GM23248 (cell line): ENCODE results near the gene STAG3. TPM values are rescaled to one million over a fixed set of nuclear protein-coding genes. Genes with fewer than 3 reads are reported as not detected.

ENCODE experiments used
- DNase-seq: peaks from one replicate; pipeline ENCODE4 v3.0.0-alpha.2; 2015
- H2AFZ ChIP-seq: fragments of 200-600 bp; sonication (generic); 2 replicates; pipeline ENCODE4 v1.6.1; 2016; ENCODE audit warnings: antibody characterized with exemption
- H3F3A ChIP-seq: fragments of 200-600 bp; sonication (generic); 2 replicates; pipeline ENCODE4 v1.6.1; 2016; ENCODE audit warnings: mild to moderate bottlenecking, antibody characterized with exemption, mixed run types; ENCODE audit not compliant: insufficient read depth
- H3K27ac ChIP-seq: fragments of 200-600 bp; sonication (generic); 2 replicates; pipeline ENCODE4 v1.5.1; 2016; ENCODE audit warnings: mild to moderate bottlenecking
- H3K27me3 ChIP-seq: fragments of 200-600 bp; sonication (generic); replicated peaks from 2 replicates; pipeline ENCODE4 v1.6.1; 2016; ENCODE audit warnings: mild to moderate bottlenecking; ENCODE audit not compliant: insufficient read depth
- H3K36me3 ChIP-seq: fragments of 200-600 bp; sonication (generic); 2 replicates; pipeline ENCODE4 v1.6.1; 2016; ENCODE audit warnings: low read depth, mild to moderate bottlenecking
- H3K4me1 ChIP-seq: fragments of 200-600 bp; sonication (generic); 2 replicates; pipeline ENCODE4 v1.6.1; 2016; ENCODE audit warnings: mild to moderate bottlenecking; ENCODE audit not compliant: insufficient read depth
- H3K4me2 ChIP-seq: fragments of 200-600 bp; sonication (generic); one replicate; pipeline ENCODE4 v1.6.1; 2016; ENCODE audit warnings: mild to moderate bottlenecking; ENCODE audit not compliant: unreplicated experiment
- H3K4me3 ChIP-seq: fragments of 200-600 bp; sonication (generic); 2 replicates; pipeline ENCODE4 v1.5.1; 2016; ENCODE audit warnings: mild to moderate bottlenecking
- H3K79me2 ChIP-seq: fragments of 200-600 bp; sonication (generic); 2 replicates; pipeline ENCODE4 v1.6.1; 2016; ENCODE audit warnings: mild to moderate bottlenecking; ENCODE audit not compliant: insufficient read depth
- H3K9ac ChIP-seq: fragments of 200-600 bp; sonication (generic); 2 replicates; pipeline ENCODE4 v1.6.1; 2016; ENCODE audit warnings: mild to moderate bottlenecking
- H3K9me2 ChIP-seq: fragments of 200-600 bp; sonication (generic); 2 replicates; pipeline ENCODE4 v1.6.1; 2016; ENCODE audit warnings: mixed run types, mild to moderate bottlenecking, moderate library complexity; ENCODE audit not compliant: insufficient read depth
- H3K9me3 ChIP-seq: fragments of 200-600 bp; sonication (generic); one replicate; pipeline ENCODE4 v1.6.1; 2017; ENCODE audit warnings: low read depth
- H4K20me1 ChIP-seq: fragments of 200-600 bp; sonication (generic); 2 replicates; pipeline ENCODE4 v1.6.0; 2016; ENCODE audit not compliant: insufficient read depth
- EZH2 ChIP-seq: fragments of 200-600 bp; sonication (generic); IDR thresholded peaks from 2 replicates; pipeline ENCODE4 v1.6.1; 2018; ENCODE audit warnings: antibody characterized with exemption, mild to moderate bottlenecking; ENCODE audit not compliant: insufficient read depth, poor library complexity, severe bottlenecking
- EZH2phosphoT487 ChIP-seq: fragments of 200-600 bp; sonication (generic); IDR thresholded peaks from 2 replicates; pipeline ENCODE4 v1.6.1; 2018; ENCODE audit warnings: antibody characterized with exemption, moderate library complexity, mild to moderate bottlenecking, low read depth; ENCODE audit not compliant: insufficient read depth
- WGBS, 2 experiments: methylation state at CpG; one replicate each; pipeline ENCODE4 v1.1.6; 2015 to 2017; ENCODE audit warnings: low lambda C conversion rate in 2 of 2, low coverage in 1 of 2; ENCODE audit errors: missing lambda C conversion rate in 2 of 2; 5-methylcytosine and 5-hydroxymethylcytosine counted together
- in situ Hi-C: fragments of 300-500 bp; cut with MboI; formaldehyde crosslinking; loops from 2 replicates; pipeline ENCODE4 v1.15.0; 2020
- polyA plus RNA-seq: library from polyadenylated mRNA; unstranded; fragments of >200 nt; fragmentation: Nextera tagmentation; extraction: Ambion mirVana; gene quantifications from 2 replicates; pipeline ENCODE4 v1.2.1, GENCODE V29; 2016
- total RNA-seq: library from RNA; depleted of rRNA; stranded (reverse); fragments of >200 nt; shearing (Covaris generic); gene quantifications from 2 replicates; pipeline ENCODE4 v1.2.3, GENCODE V29; 2014

The STAG3 gene
- total and polyA plus RNA-seq, 2 experiments from 2014 or later = 0.65 to 0.97 TPM

- no peak for DNase-seq
- no peak overlapping the region for H3K4me2 ChIP-seq
- no peak overlapping the region for H3K9ac ChIP-seq
- TF ChIP-seq EZH2phosphoT487 = no peak
- H2AFZ ChIP-seq = no peak overlapping the region
- no peaks in the 10 kb centered on the region for H3K27me3 ChIP-seq
- no peak overlapping the region for H3K4me3 ChIP-seq
- in situ Hi-C loops = no loop called here
- no peaks in the 10 kb centered on the region for H3K9me2 ChIP-seq
- no peak overlapping the region for H3K27ac ChIP-seq
- 68 to 71% methylated on average over 21 to 29 of the region's 30 CpGs for WGBS, 2 experiments
- H3K36me3 ChIP-seq = no peaks in the 10 kb centered on the region; the same call in 1 of the 2 replicates
- H3K4me1 ChIP-seq = peaks cover 9% of the 10 kb centered on the region; the same call in 1 of the 2 replicates
- no peaks in the 10 kb centered on the region for H3K9me3 ChIP-seq
- H3K79me2 ChIP-seq = peaks cover 34% of the 10 kb centered on the region
- H3F3A ChIP-seq = peaks cover 6% of the 10 kb centered on the region; the same call in 1 of the 2 replicates
- no peaks in the 10 kb centered on the region; the same call in 1 of the 2 replicates for H4K20me1 ChIP-seq
Observed at GRCh38 chr7:100154651-100155491, 22.8 kb upstream of the STAG3 start.

GRCh38 chr7:100155553-100156317 lies 22.0 kb upstream of the STAG3 start:
- no peaks in the 10 kb centered on the region for H3K27me3 ChIP-seq
- H3K9ac ChIP-seq = no peak overlapping the region
- no peak overlapping the region for H3K4me2 ChIP-seq
- no peaks in the 10 kb centered on the region for H3K9me2 ChIP-seq
- in situ Hi-C loops = no loop called here
- no peak overlapping the region for H3K27ac ChIP-seq
- no peak overlapping the region for H2AFZ ChIP-seq
- 85 to 89% methylated on average over 20 of the region's 20 CpGs for WGBS, 2 experiments
- peaks cover 28% of the 10 kb centered on the region for H3K79me2 ChIP-seq
- TF ChIP-seq EZH2phosphoT487 (no peak), EZH2 (no peak)
- no peaks in the 10 kb centered on the region for H3K9me3 ChIP-seq
- H4K20me1 ChIP-seq = no peaks in the 10 kb centered on the region; the same call in 1 of the 2 replicates
- peaks cover 5% of the 10 kb centered on the region; the same call in 1 of the 2 replicates for H3K4me1 ChIP-seq
- no peak overlapping the region for H3K4me3 ChIP-seq
- no peaks in the 10 kb centered on the region; the same call in 1 of the 2 replicates for H3K36me3 ChIP-seq
- DNase-seq = no peak
- 0 out of 2 replicates have a peak, but pooled peaks cover 6% of the 10 kb centered on the region for H3F3A ChIP-seq

- Histone ChIP-seq H3K9me2 (no peaks in the 10 kb centered on the region), H2AFZ (no peak overlapping the region), H3K79me2 (peaks cover 23% of the 10 kb centered on the region; the same call in 1 of the 2 replicates), H3F3A (0 out of 2 replicates have a peak, but pooled peaks cover 6% of the 10 kb centered on the region), H3K27me3 (no peaks in the 10 kb centered on the region), H3K36me3 (no peaks in the 10 kb centered on the region; the same call in 1 of the 2 replicates), H3K27ac (no peak overlapping the region), H3K4me1 (peaks cover 5% of the 10 kb centered on the region; the same call in 1 of the 2 replicates), H3K9ac (no peak overlapping the region; the same call in 1 of the 2 replicates), H4K20me1 (no peaks in the 10 kb centered on the region; the same call in 1 of the 2 replicates), H3K4me3 (no peak overlapping the region), H3K4me2 (no peak overlapping the region), H3K9me3 (no peaks in the 10 kb centered on the region)
- in situ Hi-C loops = no loop called here
- WGBS, 2 experiments = 86% methylated on average over 16 of the region's 16 CpGs
- DNase-seq = no peak
- TF ChIP-seq EZH2 (no peak), EZH2phosphoT487 (no peak)
Observed at GRCh38 chr7:100156331-100157068, 21.2 kb upstream of the STAG3 start.

GRCh38 chr7:100157069-100157333 lies 20.7 kb upstream of the STAG3 start:
- Histone ChIP-seq H3K79me2 (peaks cover 19% of the 10 kb centered on the region; the same call in 1 of the 2 replicates), H3K9me2 (no peaks in the 10 kb centered on the region), H3K27me3 (no peaks in the 10 kb centered on the region), H3F3A (0 out of 2 replicates have a peak, but pooled peaks cover 6% of the 10 kb centered on the region), H3K27ac (no peak overlapping the region), H3K9ac (no peak overlapping the region; the same call in 1 of the 2 replicates), H3K4me2 (peak overlapping the region; percentile 79), H3K9me3 (no peaks in the 10 kb centered on the region), H2AFZ (no peak overlapping the region), H3K4me1 (peaks cover 5% of the 10 kb centered on the region; the same call in 1 of the 2 replicates), H3K36me3 (no peaks in the 10 kb centered on the region; the same call in 1 of the 2 replicates), H3K4me3 (peak overlapping the region; percentile 97), H4K20me1 (no peaks in the 10 kb centered on the region; the same call in 1 of the 2 replicates)
- TF ChIP-seq EZH2phosphoT487 (no peak), EZH2 (no peak)
- DNase-seq = no peak
- 91 to 97% methylated on average over 5 of the region's 5 CpGs for WGBS, 2 experiments
- in situ Hi-C loops = no loop called here
